Fibroblast of lung (primary cell): Measurements from ENCODE around the gene ACSS1. TPM values are rescaled to one million over a fixed set of nuclear protein-coding genes. Genes with fewer than 3 reads are reported as not detected.

ENCODE experiments used
- DNase-seq, 2 donors: peaks; one replicate each; pipeline versions ENCODE4 v3.0.0 to v3.0.0-alpha.2; 2010; ENCODE audit warnings: low read depth in 2 of 2
- H2AFZ ChIP-seq: 2 replicates; pipeline ENCODE4 v1.5.1; 2012; ENCODE audit warnings: low read length, control low read depth, inconsistent platforms
- H3K27ac ChIP-seq: 2 replicates; pipeline ENCODE4 v1.5.1; 2011; ENCODE audit warnings: low read length, control low read depth; ENCODE audit not compliant: insufficient read depth
- H3K27me3 ChIP-seq: 2 replicates; pipeline ENCODE4 v1.5.1; 2011; ENCODE audit warnings: mild to moderate bottlenecking, low read length; ENCODE audit not compliant: control insufficient read depth, insufficient read depth
- H3K36me3 ChIP-seq: 2 replicates; pipeline ENCODE4 v1.5.1; 2011; ENCODE audit warnings: low read length; ENCODE audit not compliant: control insufficient read depth, insufficient read depth
- H3K4me1 ChIP-seq: 2 replicates; pipeline ENCODE4 v1.5.1; 2011; ENCODE audit warnings: low read length; ENCODE audit not compliant: control insufficient read depth, insufficient read depth; ENCODE audit errors: extremely low read depth
- H3K4me2 ChIP-seq: 2 replicates; pipeline ENCODE4 v1.5.1; 2011; ENCODE audit warnings: low read length, control low read depth; ENCODE audit not compliant: insufficient read depth; ENCODE audit errors: extremely low read depth
- H3K4me3 ChIP-seq, 4 experiments: fragments of 200-600 bp in 1 of 4; sonication (generic) in 1 of 4; replicated peaks in 1 of 4; 2 replicates each; pipeline ENCODE4 v1.5.1; 2011 to 2016; ENCODE audit warnings: low read length in 4 of 4, low read depth in 3 of 4, mild to moderate bottlenecking in 3 of 4, control low read depth in 2 of 4, inconsistent platforms in 1 of 4, mixed read lengths in 1 of 4; ENCODE audit not compliant: insufficient read depth in 1 of 4; ENCODE audit errors: control extremely low read depth in 1 of 4
- H3K79me2 ChIP-seq: 2 replicates; pipeline ENCODE4 v1.5.1; 2012; ENCODE audit warnings: mild to moderate bottlenecking, low read length, inconsistent platforms; ENCODE audit not compliant: control insufficient read depth, insufficient read depth
- H3K9ac ChIP-seq: 2 replicates; pipeline ENCODE4 v1.5.1; 2011; ENCODE audit warnings: mild to moderate bottlenecking, low read length, control low read depth; ENCODE audit not compliant: insufficient read depth
- H3K9me3 ChIP-seq: 2 replicates; pipeline ENCODE4 v1.5.1; 2012; ENCODE audit warnings: low read depth, low read length; ENCODE audit not compliant: control insufficient read depth, insufficient read depth
- H4K20me1 ChIP-seq: 2 replicates; pipeline ENCODE4 v1.5.1; 2011; ENCODE audit warnings: low read length; ENCODE audit not compliant: control insufficient read depth, insufficient read depth; ENCODE audit errors: extremely low read depth
- CTCF ChIP-seq, 2 donors: IDR thresholded peaks in 1 of 2; conservative IDR thresholded peaks in 1 of 2; 1 replicate in 1 of 2; 2 replicates in 1 of 2; pipeline ENCODE4 v1.5.1; 2011 to 2012; ENCODE audit warnings: low read length in 2 of 2, control low read depth in 1 of 2, inconsistent platforms in 1 of 2, low read depth in 1 of 2, mild to moderate bottlenecking in 1 of 2
- EZH2 ChIP-seq: IDR thresholded peaks from 2 replicates; pipeline ENCODE4 v1.5.1; 2012; ENCODE audit warnings: low read length, control low read depth, mild to moderate bottlenecking; ENCODE audit errors: missing control alignments
- polyA plus RNA-seq, 2 donors: library from polyadenylated mRNA; depleted of rRNA in 1 of 2; stranded (reverse) in 1 of 2; unstranded in 1 of 2; fragments of >200 nt; gene quantifications; 2 replicates each; pipeline ENCODE4 v1.2.1, GENCODE V29; 2011 to 2012; ENCODE audit warnings: missing spikeins in 1 of 2
- total RNA-seq: library from RNA; depleted of rRNA; stranded (reverse); fragments of >200 nt; gene quantifications from 2 replicates; pipeline ENCODE4 v1.2.1, GENCODE V29; 2014

Gene ACSS1
- total and polyA plus RNA-seq, 2 donors (not counting 1 experiment from before 2014, with no cell fraction given) = 1.3 to 3.4 TPM

GRCh38 chr20:25066386-25066785 is 8.4 kb upstream of the ACSS1 start:
- H3K9ac ChIP-seq = no peak overlapping the region
- no peak overlapping the region for H3K4me2 ChIP-seq
- H3K27ac ChIP-seq = no peak overlapping the region
- H4K20me1 ChIP-seq = no peaks in the 10 kb centered on the region
- peak; percentile 16 for TF ChIP-seq EZH2
- no peak for TF ChIP-seq CTCF (conservative IDR thresholded peaks at IDR 0.05 in 1 of 2, IDR thresholded peaks at IDR 0.05 in 1 of 2; ENCODE audit: low read depth in 1 of 2, low read length in 2 of 2)
- no peaks in the 10 kb centered on the region for H3K4me1 ChIP-seq
- H3K79me2 ChIP-seq = no peaks in the 10 kb centered on the region
- peaks cover 38% of the 10 kb centered on the region for H3K27me3 ChIP-seq
- no peak overlapping the region for H3K4me3 ChIP-seq
- H3K9me3 ChIP-seq = no peaks in the 10 kb centered on the region
- no peak for DNase-seq
- no peak overlapping the region for H2AFZ ChIP-seq
- H3K36me3 ChIP-seq = no peaks in the 10 kb centered on the region

GRCh38 chr20:25065625-25066338 is 7.8 kb upstream of the ACSS1 start:
- H4K20me1 ChIP-seq = no peaks in the 10 kb centered on the region
- peaks cover 41% of the 10 kb centered on the region for H3K27me3 ChIP-seq
- no peak overlapping the region for H3K9ac ChIP-seq
- H3K4me3 ChIP-seq = no peak overlapping the region
- H3K4me1 ChIP-seq = no peaks in the 10 kb centered on the region
- DNase-seq = peak; percentile 48 to 61
- H3K79me2 ChIP-seq = no peaks in the 10 kb centered on the region
- TF ChIP-seq CTCF (conservative IDR thresholded peaks at IDR 0.05 in 1 of 2, IDR thresholded peaks at IDR 0.05 in 1 of 2; ENCODE audit: low read depth in 1 of 2, low read length in 2 of 2) (peak; percentile 76 to 84), EZH2 (no peak)
- no peaks in the 10 kb centered on the region for H3K9me3 ChIP-seq
- no peak overlapping the region for H3K27ac ChIP-seq
- no peak overlapping the region for H3K4me2 ChIP-seq
- no peaks in the 10 kb centered on the region for H3K36me3 ChIP-seq
- H2AFZ ChIP-seq = no peak overlapping the region

GRCh38 chr20:25065072-25065624 is 7.2 kb upstream of the ACSS1 start:
- no peaks in the 10 kb centered on the region for H3K9me3 ChIP-seq
- H2AFZ ChIP-seq = no peak overlapping the region
- no peaks in the 10 kb centered on the region for H3K4me1 ChIP-seq
- no peak overlapping the region for H3K4me2 ChIP-seq
- H3K27ac ChIP-seq = no peak overlapping the region
- no peaks in the 10 kb centered on the region for H3K36me3 ChIP-seq
- DNase-seq = no peak
- H3K79me2 ChIP-seq = no peaks in the 10 kb centered on the region
- no peaks in the 10 kb centered on the region for H4K20me1 ChIP-seq
- TF ChIP-seq EZH2 = no peak
- no peak for TF ChIP-seq CTCF (conservative IDR thresholded peaks at IDR 0.05 in 1 of 2, IDR thresholded peaks at IDR 0.05 in 1 of 2; ENCODE audit: low read depth in 1 of 2, low read length in 2 of 2)
- no peak overlapping the region for H3K9ac ChIP-seq
- H3K4me3 ChIP-seq = no peak overlapping the region
- peaks cover 44% of the 10 kb centered on the region for H3K27me3 ChIP-seq
